HFFc6 (cell line): ENCODE data around the gene KCNC1. TPM values are rescaled to one million over a fixed set of nuclear protein-coding genes. Genes with fewer than 3 reads are reported as not detected.

ENCODE experiments used
- DNase-seq: peaks from one replicate; pipeline ENCODE4 v3.0.0-alpha.2; 2018
- H3K27ac Mint-ChIP-seq: 2 replicates; pipeline ENCODE4 v1.8.0; 2020; ENCODE audit warnings: mild to moderate bottlenecking, mixed read lengths
- H3K27me3 Mint-ChIP-seq: 2 replicates; pipeline ENCODE4 v1.8.0; 2021; ENCODE audit warnings: mild to moderate bottlenecking, moderate library complexity, mixed read lengths; ENCODE audit not compliant: insufficient read depth
- H3K36me3 Mint-ChIP-seq: 2 replicates; pipeline ENCODE4 v1.8.0; 2021; ENCODE audit warnings: low read depth, mixed read lengths
- H3K4me1 Mint-ChIP-seq: 2 replicates; pipeline ENCODE4 v1.8.0; 2020; ENCODE audit warnings: low read depth, mixed read lengths
- H3K4me3 Mint-ChIP-seq: 2 replicates; pipeline ENCODE4 v1.8.0; 2020; ENCODE audit warnings: mild to moderate bottlenecking, moderate library complexity, mixed read lengths
- H3K9me3 Mint-ChIP-seq: 2 replicates; pipeline ENCODE4 v1.8.0; 2020; ENCODE audit warnings: mild to moderate bottlenecking, mixed read lengths
- total RNA-seq, 6 experiments: library from RNA; stranded (reverse); fragmentation: NEBNext Ultra II Directional; extraction: Animal tissue kit (Norgen Biotek cat#: 25700); gene quantifications; 2 replicates in 1 of 6; 3 replicates in 5 of 6; pipeline ENCODE4 v1.2.3, GENCODE V29; 2021
- TF ChIP-seq, protein P1 (sequence below): fragments of 200-600 bp; sonication (generic); IDR thresholded peaks from 2 replicates; pipeline ENCODE4 v1.5.0; 2021; ENCODE audit warnings: antibody characterized with exemption, mild to moderate bottlenecking

KCNC1 gene
- total RNA-seq, 6 experiments from 2014 or later: not detected

DNA sequence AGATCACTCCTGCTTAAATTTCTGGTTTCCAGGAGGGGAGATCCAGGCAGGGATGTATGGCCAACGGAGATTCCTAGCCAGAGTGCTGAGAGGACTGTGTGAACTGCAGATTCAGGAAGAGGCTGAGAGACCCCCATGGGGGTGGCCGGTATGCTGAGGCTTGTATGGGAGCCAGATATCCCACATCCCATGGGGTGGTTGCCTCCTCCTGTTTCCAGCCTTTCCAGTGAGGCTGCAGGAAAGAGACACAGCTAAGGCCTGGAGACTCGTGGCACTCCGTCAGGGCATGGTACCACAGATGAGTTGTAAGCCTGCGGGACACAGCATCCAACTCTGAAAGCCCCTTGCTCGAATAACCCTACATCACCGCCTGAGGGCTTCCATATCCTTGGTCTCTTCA, 16.6 kb upstream of the KCNC1 start:
- DNase-seq: no peak
- Mint-ChIP-seq H3K4me1 (no peaks in the 10 kb centered on the region), H3K9me3 (no peaks in the 10 kb centered on the region), H3K36me3 (no peaks in the 10 kb centered on the region), H3K27me3 (peaks cover 25% of the 10 kb centered on the region), H3K27ac (no peak overlapping the region), H3K4me3 (no peak overlapping the region)
- TF ChIP-seq, protein P1, sequence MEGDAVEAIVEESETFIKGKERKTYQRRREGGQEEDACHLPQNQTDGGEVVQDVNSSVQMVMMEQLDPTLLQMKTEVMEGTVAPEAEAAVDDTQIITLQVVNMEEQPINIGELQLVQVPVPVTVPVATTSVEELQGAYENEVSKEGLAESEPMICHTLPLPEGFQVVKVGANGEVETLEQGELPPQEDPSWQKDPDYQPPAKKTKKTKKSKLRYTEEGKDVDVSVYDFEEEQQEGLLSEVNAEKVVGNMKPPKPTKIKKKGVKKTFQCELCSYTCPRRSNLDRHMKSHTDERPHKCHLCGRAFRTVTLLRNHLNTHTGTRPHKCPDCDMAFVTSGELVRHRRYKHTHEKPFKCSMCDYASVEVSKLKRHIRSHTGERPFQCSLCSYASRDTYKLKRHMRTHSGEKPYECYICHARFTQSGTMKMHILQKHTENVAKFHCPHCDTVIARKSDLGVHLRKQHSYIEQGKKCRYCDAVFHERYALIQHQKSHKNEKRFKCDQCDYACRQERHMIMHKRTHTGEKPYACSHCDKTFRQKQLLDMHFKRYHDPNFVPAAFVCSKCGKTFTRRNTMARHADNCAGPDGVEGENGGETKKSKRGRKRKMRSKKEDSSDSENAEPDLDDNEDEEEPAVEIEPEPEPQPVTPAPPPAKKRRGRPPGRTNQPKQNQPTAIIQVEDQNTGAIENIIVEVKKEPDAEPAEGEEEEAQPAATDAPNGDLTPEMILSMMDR: no peak

DNA sequence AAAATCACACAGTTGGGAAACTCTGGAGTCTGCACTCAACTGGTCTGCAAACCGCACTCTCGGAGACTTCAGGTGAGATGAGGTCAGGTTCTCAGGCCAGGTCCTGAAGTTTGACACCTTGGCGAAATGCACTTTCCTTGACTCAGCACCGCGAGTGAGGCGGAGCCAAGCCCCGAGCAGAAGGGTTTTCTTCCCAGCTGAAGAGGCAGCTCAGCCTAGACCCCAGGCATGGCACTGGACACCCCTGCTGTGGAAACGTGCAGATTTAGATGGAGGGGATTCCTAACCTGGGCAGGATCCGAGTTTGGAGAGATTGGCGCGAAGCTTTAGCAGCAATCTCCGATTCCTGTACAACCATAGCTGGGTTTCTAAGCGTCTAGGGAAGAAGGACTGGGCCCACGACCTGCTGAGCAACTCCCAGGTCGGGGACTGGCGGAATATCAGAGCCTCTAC, 16.0 kb upstream of the KCNC1 start:
- Mint-ChIP-seq H3K27ac (no peak overlapping the region), H3K4me3 (no peak overlapping the region), H3K36me3 (no peaks in the 10 kb centered on the region), H3K27me3 (peaks cover 28% of the 10 kb centered on the region), H3K9me3 (no peaks in the 10 kb centered on the region), H3K4me1 (no peaks in the 10 kb centered on the region)
- DNase-seq: no peak
- TF ChIP-seq, protein P1: no peak

DNA sequence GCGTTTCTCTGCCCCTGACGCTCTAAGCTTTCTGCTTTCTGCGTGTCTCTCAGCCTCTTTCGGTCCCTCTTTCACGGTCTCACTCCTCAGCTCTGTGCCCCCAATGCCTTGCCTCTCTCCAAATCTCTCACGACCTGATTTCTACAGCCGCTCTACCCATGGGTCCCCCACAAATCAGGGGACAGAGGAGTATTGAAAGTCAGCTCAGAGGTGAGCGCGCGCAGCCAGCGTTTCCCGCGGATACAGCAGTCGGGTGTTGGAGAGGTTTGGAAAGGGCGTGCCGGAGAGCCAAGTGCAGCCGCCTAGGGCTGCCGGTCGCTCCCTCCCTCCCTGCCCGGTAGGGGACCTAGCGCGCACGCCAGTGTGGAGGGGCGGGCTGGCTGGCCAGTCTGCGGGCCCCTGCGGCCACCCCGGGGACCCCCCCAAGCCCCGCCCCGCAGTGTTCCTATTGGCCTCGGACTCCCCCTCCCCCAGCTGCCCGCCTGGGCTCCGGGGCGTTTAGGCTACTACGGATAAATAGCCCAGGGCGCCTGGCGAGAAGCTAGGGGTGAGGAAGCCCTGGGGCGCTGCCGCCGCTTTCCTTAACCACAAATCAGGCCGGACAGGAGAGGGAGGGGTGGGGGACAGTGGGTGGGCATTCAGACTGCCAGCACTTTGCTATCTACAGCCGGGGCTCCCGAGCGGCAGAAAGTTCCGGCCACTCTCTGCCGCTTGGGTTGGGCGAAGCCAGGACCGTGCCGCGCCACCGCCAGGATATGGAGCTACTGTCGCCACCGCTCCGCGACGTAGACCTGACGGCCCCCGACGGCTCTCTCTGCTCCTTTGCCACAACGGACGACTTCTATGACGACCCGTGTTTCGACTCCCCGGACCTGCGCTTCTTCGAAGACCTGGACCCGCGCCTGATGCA, 15.3 kb upstream of the KCNC1 start, which contains the start of gene MYOD1:
TSS of gene MYOD1 (plus strand) at position 544 of the 910 bp plus-strand sequence. CDS start at position 756, 212 bp downstream.
- no peak within 1 kb of the TSS for H3K4me3 Mint-ChIP-seq
- DNase-seq: no peak
- H3K4me1 Mint-ChIP-seq: no peaks in the 10 kb centered on the region
- H3K27me3 Mint-ChIP-seq: peaks cover 26% of the 10 kb centered on the region
- no peak within 1 kb of the TSS for H3K27ac Mint-ChIP-seq
- H3K9me3 Mint-ChIP-seq: no peaks in the 10 kb centered on the region
- no peaks in the 10 kb centered on the region for H3K36me3 Mint-ChIP-seq
- TF ChIP-seq, protein P1: no peak

DNA sequence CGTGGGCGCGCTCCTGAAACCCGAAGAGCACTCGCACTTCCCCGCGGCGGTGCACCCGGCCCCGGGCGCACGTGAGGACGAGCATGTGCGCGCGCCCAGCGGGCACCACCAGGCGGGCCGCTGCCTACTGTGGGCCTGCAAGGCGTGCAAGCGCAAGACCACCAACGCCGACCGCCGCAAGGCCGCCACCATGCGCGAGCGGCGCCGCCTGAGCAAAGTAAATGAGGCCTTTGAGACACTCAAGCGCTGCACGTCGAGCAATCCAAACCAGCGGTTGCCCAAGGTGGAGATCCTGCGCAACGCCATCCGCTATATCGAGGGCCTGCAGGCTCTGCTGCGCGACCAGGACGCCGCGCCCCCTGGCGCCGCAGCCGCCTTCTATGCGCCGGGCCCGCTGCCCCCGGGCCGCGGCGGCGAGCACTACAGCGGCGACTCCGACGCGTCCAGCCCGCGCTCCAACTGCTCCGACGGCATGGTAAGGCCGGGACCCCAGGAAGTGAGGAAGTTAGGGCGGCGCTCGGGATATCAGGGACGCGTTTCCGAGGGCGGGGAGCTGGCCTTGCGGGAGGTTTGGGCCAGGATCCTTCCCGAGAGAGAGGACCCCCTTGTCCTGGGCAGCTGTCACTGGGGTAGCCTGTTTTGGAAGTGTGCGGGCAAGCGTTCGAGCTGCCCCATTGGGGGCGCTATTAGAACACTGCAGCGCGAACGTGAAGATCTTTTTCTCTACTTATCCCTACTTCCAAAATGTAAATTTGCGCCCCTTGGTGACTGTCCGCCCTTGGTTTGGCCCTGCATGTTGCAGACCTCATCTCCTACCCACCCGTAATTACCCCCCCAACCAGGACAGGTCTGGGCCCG, 14.4 kb upstream of the KCNC1 start:
- Mint-ChIP-seq H3K27ac (no peak overlapping the region), H3K4me1 (no peaks in the 10 kb centered on the region), H3K27me3 (peaks cover 31% of the 10 kb centered on the region), H3K4me3 (no peak overlapping the region), H3K36me3 (no peaks in the 10 kb centered on the region), H3K9me3 (no peaks in the 10 kb centered on the region)
- TF ChIP-seq, protein P1: peak; percentile 33
- no peak for DNase-seq

DNA sequence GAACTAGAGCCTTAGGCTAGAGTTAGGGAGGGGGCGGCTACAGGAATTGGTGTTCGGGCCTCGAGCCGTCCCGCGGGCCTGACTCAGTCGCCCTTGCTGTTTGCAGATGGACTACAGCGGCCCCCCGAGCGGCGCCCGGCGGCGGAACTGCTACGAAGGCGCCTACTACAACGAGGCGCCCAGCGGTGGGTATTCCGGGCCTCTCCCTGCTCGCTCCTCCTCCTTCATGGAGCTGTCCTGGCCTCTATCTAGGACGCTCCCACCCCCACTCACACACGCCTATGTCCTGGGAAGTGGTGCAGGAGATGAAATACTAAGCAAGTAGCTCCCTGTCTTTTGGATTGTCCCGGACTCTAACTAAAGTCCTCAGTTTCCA, 13.8 kb upstream of the KCNC1 start:
- DNase-seq: no peak
- H3K4me3 Mint-ChIP-seq: no peak overlapping the region
- no peaks in the 10 kb centered on the region for H3K4me1 Mint-ChIP-seq
- no peak overlapping the region for H3K27ac Mint-ChIP-seq
- no peaks in the 10 kb centered on the region for H3K36me3 Mint-ChIP-seq
- TF ChIP-seq, protein P1: no peak
- H3K27me3 Mint-ChIP-seq: peaks cover 33% of the 10 kb centered on the region
- H3K9me3 Mint-ChIP-seq: no peaks in the 10 kb centered on the region
